ENCODE results near the gene IRX3. TPM values are rescaled to one million over a fixed set of nuclear protein-coding genes. Genes with fewer than 3 reads are reported as not detected.

The IRX3 gene
- total RNA-seq, 1 donor from 2014 or later = 89.2 TPM

DNA sequence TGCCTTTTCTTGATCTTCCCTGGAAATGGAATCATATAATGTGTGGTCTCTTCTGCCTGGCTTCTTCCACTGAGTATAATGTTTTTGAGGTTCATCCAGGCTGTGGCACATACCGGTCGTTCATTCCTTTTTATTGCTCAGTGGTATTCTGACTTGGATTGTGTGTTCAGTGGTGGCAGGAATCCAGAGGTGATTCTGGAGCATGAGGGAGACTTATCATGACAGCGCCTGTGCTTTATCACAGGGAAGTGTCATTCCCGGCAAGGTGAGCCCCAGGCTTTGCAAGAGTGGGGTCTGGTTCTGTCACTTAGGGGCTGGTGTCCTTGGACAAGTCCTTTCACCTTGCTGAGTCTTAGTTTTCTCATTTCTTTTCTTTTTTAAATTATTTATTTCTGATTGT lies 53.0 kb downstream of the IRX3 start:
- H3K36me3 ChIP-seq = no peaks in the 10 kb centered on the region
- no peak overlapping the region for H3K4me3 ChIP-seq
- H3K9me3 ChIP-seq = no peaks in the 10 kb centered on the region
- ATAC-seq (no peak), DNase-seq (no peak)
- no peaks in the 10 kb centered on the region for H3K4me1 ChIP-seq
- TF ChIP-seq, protein P1, sequence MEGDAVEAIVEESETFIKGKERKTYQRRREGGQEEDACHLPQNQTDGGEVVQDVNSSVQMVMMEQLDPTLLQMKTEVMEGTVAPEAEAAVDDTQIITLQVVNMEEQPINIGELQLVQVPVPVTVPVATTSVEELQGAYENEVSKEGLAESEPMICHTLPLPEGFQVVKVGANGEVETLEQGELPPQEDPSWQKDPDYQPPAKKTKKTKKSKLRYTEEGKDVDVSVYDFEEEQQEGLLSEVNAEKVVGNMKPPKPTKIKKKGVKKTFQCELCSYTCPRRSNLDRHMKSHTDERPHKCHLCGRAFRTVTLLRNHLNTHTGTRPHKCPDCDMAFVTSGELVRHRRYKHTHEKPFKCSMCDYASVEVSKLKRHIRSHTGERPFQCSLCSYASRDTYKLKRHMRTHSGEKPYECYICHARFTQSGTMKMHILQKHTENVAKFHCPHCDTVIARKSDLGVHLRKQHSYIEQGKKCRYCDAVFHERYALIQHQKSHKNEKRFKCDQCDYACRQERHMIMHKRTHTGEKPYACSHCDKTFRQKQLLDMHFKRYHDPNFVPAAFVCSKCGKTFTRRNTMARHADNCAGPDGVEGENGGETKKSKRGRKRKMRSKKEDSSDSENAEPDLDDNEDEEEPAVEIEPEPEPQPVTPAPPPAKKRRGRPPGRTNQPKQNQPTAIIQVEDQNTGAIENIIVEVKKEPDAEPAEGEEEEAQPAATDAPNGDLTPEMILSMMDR (IDR thresholded peaks at IDR 0.05) = no peak
- H3K27ac ChIP-seq = no peak overlapping the region
- H3K27me3 ChIP-seq = no peaks in the 10 kb centered on the region
- intact Hi-C loops (cut with DNase I) = no loop called here
